NOMO-1 treated with DMSO at 0.1 percent for 48 hours (cell line): ENCODE results near the gene PEX3.
"Not testable (repeated sequence)": the region's sequence is repeated elsewhere in the genome, so short reads cannot be mapped to it uniquely, and the experiment has no call there.

Source experiments
- DNase-seq: peaks from one replicate; lab custom pipeline; 2025; ENCODE audit not compliant: unreplicated experiment; lab: John Stamatoyannopoulos, UW

Gene PEX3

GRCh38 chr6:143447865-143448264, 2.7 kb upstream of the PEX3 start:
- DNase-seq = not testable (repeated sequence)

- DNase-seq = no peak
Observed at GRCh38 chr6:143449082-143449713, 1.4 kb upstream of the PEX3 start.

GRCh38 chr6:143449714-143450452, 722 bp upstream of the PEX3 start:
- DNase-seq = peak; percentile 16

GRCh38 chr6:143451531-143451930, 926 bp downstream of the PEX3 start:
- DNase-seq = peak; percentile 44

- no peak for DNase-seq
Observed at GRCh38 chr6:143457563-143458359, 7.2 kb downstream of the PEX3 start.

- DNase-seq = no peak
Observed at GRCh38 chr6:143465546-143465945, 14.9 kb downstream of the PEX3 start.

- DNase-seq = no peak
Observed at GRCh38 chr6:143468026-143468425, 17.4 kb downstream of the PEX3 start.

- DNase-seq = not testable (repeated sequence)
Observed at GRCh38 chr6:143468823-143469222, 18.2 kb downstream of the PEX3 start.

- DNase-seq = no peak
Observed at GRCh38 chr6:143471822-143472221, 21.2 kb downstream of the PEX3 start.

- no peak for DNase-seq
Observed at GRCh38 chr6:143476545-143476944, 25.9 kb downstream of the PEX3 start.

- peak; percentile 10 for DNase-seq
Observed at GRCh38 chr6:143478479-143479062, 28.0 kb downstream of the PEX3 start.

- no peak for DNase-seq
Observed at GRCh38 chr6:143482593-143482992, 32.0 kb downstream of the PEX3 start.

GRCh38 chr6:143485967-143486366, 35.4 kb downstream of the PEX3 start:
- DNase-seq = no peak

- DNase-seq = no peak
Observed at GRCh38 chr6:143486752-143487151, 36.1 kb downstream of the PEX3 start.

- DNase-seq = no peak
Observed at GRCh38 chr6:143490244-143490643, 39.6 kb downstream of the PEX3 start.

GRCh38 chr6:143490775-143491174, 40.2 kb downstream of the PEX3 start:
- DNase-seq = no peak

GRCh38 chr6:143496974-143497373, 46.4 kb downstream of the PEX3 start:
- no peak for DNase-seq

- DNase-seq = no peak
Observed at GRCh38 chr6:143498428-143498827, 47.8 kb downstream of the PEX3 start.

- DNase-seq = no peak
Observed at GRCh38 chr6:143501851-143502250, 51.2 kb downstream of the PEX3 start.

- no peak for DNase-seq
Observed at GRCh38 chr6:143504369-143504768, 53.8 kb downstream of the PEX3 start.

GRCh38 chr6:143505111-143505510, 54.5 kb downstream of the PEX3 start:
- DNase-seq = no peak

- no peak for DNase-seq
Observed at GRCh38 chr6:143505537-143505936, 54.9 kb downstream of the PEX3 start.
